Measurements from ENCODE around the gene COA8. TPM values are rescaled to one million over a fixed set of nuclear protein-coding genes. Genes with fewer than 3 reads are reported as not detected.

COA8 gene
- total and polyA plus RNA-seq, 9 of the 15 experiments (the other 6 are each of a cell fraction or from before 2014, with no cell fraction given): 5.0 to 35.3 (median 25.7) TPM

GRCh38 chr14:103616635-103617300 is 54.0 kb downstream of the COA8 start:
- DNase-seq (ENCODE audit: extremely low read depth in 1 of 4, low spot score in 3 of 4) (no peak), FAIRE-seq (no peak), ATAC-seq (no peak)
- Histone ChIP-seq H2AFZ (ENCODE audit: low read depth, low read length) (no peak overlapping the region), H3K9ac (ENCODE audit: insufficient read depth in 1 of 2, low read depth in 2 of 2, low read length in 2 of 2) (no peak overlapping the region), H3K4me1 (replicated peaks in 1 of 2; ENCODE audit: control insufficient read depth in 2 of 2, insufficient read depth in 2 of 2, low read length in 2 of 2) (no peaks in the 10 kb centered on the region; a peak in 1 of 5 replicates), H3K27me3 (ENCODE audit: control insufficient read depth in 2 of 2, insufficient read depth in 2 of 2, low read length in 2 of 2) (no peaks in the 10 kb centered on the region), H3K9me3 (replicated peaks; ENCODE audit: control insufficient read depth, insufficient read depth, low read depth, low read length) (no peaks in the 10 kb centered on the region), H3K36me3 (ENCODE audit: control insufficient read depth, insufficient read depth, low read length) (no peaks in the 10 kb centered on the region), H3K27ac (ENCODE audit: extremely low read depth, low read depth, low read length) (no peak overlapping the region), H3K79me2 (ENCODE audit: control insufficient read depth, insufficient read depth, low read length) (no peaks in the 10 kb centered on the region), H3K4me3 (no peak overlapping the region), H3K9me1 (ENCODE audit: control insufficient read depth, insufficient read depth, low read length) (no peaks in the 10 kb centered on the region), H3K4me2 (ENCODE audit: insufficient read depth, low read length) (no peak overlapping the region), H4K20me1 (replicated peaks; ENCODE audit: control insufficient read depth, insufficient read depth, low read length) (no peaks in the 10 kb centered on the region)
- WGBS (ENCODE audit: insufficient coverage, low coverage, missing lambda C conversion rate): 15% methylated on average over 13 of the region's 17 CpGs
- BruUV-seq (replicated peaks): no TSS peak
- intact Hi-C loops (cut with micrococcal nuclease): no loop called here
- ChIA-PET POLR2A (no interaction called here), CTCF (ENCODE audit: low intra/inter-chr PET ratio) (no interaction called here)
- no peak for TF ChIP-seq STAT5A (IDR thresholded peaks at IDR 0.05; ENCODE audit: borderline replicate concordance, low read length)
- no peak for TF ChIP-seq ZNF274 (IDR thresholded peaks at IDR 0.05; ENCODE audit: borderline replicate concordance, low read depth, low read length)
- 0 out of 2 replicates have a peak, but pooled peaks have one; percentile 12 for TF ChIP-seq L3MBTL2 (IDR thresholded peaks at IDR 0.05)
- in situ Hi-C loops (cut with MboI): no loop called here

- Histone ChIP-seq H3K9me1 (ENCODE audit: control insufficient read depth, insufficient read depth, low read length) (no peaks in the 10 kb centered on the region), H3K9ac (ENCODE audit: insufficient read depth in 1 of 2, low read depth in 2 of 2, low read length in 2 of 2) (no peak overlapping the region), H3K36me3 (ENCODE audit: control insufficient read depth, insufficient read depth, low read length) (no peaks in the 10 kb centered on the region), H3K27me3 (ENCODE audit: control insufficient read depth in 2 of 2, insufficient read depth in 2 of 2, low read length in 2 of 2) (no peaks in the 10 kb centered on the region), H2AFZ (ENCODE audit: low read depth, low read length) (no peak overlapping the region), H3K9me3 (replicated peaks; ENCODE audit: control insufficient read depth, insufficient read depth, low read depth, low read length) (no peaks in the 10 kb centered on the region), H3K79me2 (ENCODE audit: control insufficient read depth, insufficient read depth, low read length) (no peaks in the 10 kb centered on the region), H3K27ac (ENCODE audit: extremely low read depth, low read depth, low read length) (no peak overlapping the region), H3K4me1 (replicated peaks in 1 of 2; ENCODE audit: control insufficient read depth in 2 of 2, insufficient read depth in 2 of 2, low read length in 2 of 2) (peaks cover 0 to 3% of the 10 kb centered on the region in 2 experiments; a peak in 2 of 5 replicates), H4K20me1 (replicated peaks; ENCODE audit: control insufficient read depth, insufficient read depth, low read length) (no peaks in the 10 kb centered on the region), H3K4me2 (ENCODE audit: insufficient read depth, low read length) (no peak overlapping the region), H3K4me3 (no peak overlapping the region)
- no peak for ATAC-seq
- POLR2A ChIA-PET: interaction anchor here (0.6 to 1.1 kb wide), 5 partner anchors 10 to 160 kb away, joined by 3 read pairs; partner anchors contain the start of gene KLC1
- CTCF ChIA-PET (ENCODE audit: low intra/inter-chr PET ratio): no interaction called here
- intact Hi-C loops (cut with micrococcal nuclease) (no loop called here), in situ Hi-C loops (cut with MboI) (no loop called here)
- no peak for DNase-seq (ENCODE audit: extremely low read depth in 1 of 4, low spot score in 3 of 4)
- no peak for FAIRE-seq
- no TSS peak for BruUV-seq (replicated peaks)
- WGBS (ENCODE audit: insufficient coverage, low coverage, missing lambda C conversion rate): 0% methylated on average over 2 of the region's 5 CpGs
- TF ChIP-seq MYNN (IDR thresholded peaks at IDR 0.05): no peak
- TF ChIP-seq MYNN (CRISPR knock-in tag; IDR thresholded peaks at IDR 0.05): no peak
- no peak for TF ChIP-seq CCAR2 (IDR thresholded peaks at IDR 0.05; ENCODE audit: low read depth, low read length)
- no peak for TF ChIP-seq ZNF609 (CRISPR knock-in tag; IDR thresholded peaks at IDR 0.05; ENCODE audit: borderline replicate concordance)
- no peak for TF ChIP-seq ZNF655 (CRISPR knock-in tag; IDR thresholded peaks at IDR 0.05)
- no peak for TF ChIP-seq ZNF134 (CRISPR knock-in tag; conservative IDR thresholded peaks at IDR 0.05)
- no peak for TF ChIP-seq EZH2 (IDR thresholded peaks at IDR 0.05; ENCODE audit: borderline replicate concordance, low read depth, low read length)
- no peak for TF ChIP-seq GABPB1 (CRISPR knock-in tag; IDR thresholded peaks at IDR 0.05)
These were observed 56.3 kb downstream of the COA8 start for GRCh38 chr14:103619057-103619456.
